GOT3 (cell line): ENCODE data around the gene PDCD11.
A peak's percentile ranks its signal among the peaks of the same experiment; 100 is the strongest.

Experiments
- DNase-seq: peaks from one replicate; lab custom pipeline; 2025; ENCODE audit warnings: mixed read lengths; lab: John Stamatoyannopoulos, UW

PDCD11 gene

GRCh38 chr10:103417601-103418000, 21.2 kb downstream of the PDCD11 start:
- no peak for DNase-seq

GRCh38 chr10:103419101-103419500, 22.7 kb downstream of the PDCD11 start:
- no peak for DNase-seq

GRCh38 chr10:103423748-103424147, 27.3 kb downstream of the PDCD11 start:
- DNase-seq, result no peak

DNA sequence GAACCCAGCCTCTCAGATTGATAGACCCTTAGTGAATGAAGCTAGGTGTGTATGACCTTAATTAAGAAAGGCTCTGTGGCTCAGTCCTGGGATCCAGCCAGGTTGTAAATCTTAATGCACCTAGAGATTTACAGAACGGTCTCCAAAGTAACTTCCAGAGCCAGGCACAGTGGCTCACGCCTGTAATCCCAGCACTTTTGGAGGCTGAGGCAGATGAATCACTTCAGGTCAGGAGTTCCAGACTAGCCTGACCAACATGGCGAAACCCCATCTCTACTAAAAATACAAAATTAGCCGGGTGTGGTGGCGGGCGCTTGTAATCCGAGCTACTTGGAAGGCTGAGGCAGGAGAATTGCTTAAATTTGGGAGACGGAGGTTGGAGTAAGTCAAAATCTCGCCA, 31.4 kb downstream of the PDCD11 start:
- no peak for DNase-seq

GRCh38 chr10:103428989-103429643, 32.7 kb downstream of the PDCD11 start:
- no peak for DNase-seq

GRCh38 chr10:103429647-103430046, 33.2 kb downstream of the PDCD11 start:
- no peak for DNase-seq

GRCh38 chr10:103431902-103432301, 35.5 kb downstream of the PDCD11 start:
- DNase-seq, result no peak

DNA sequence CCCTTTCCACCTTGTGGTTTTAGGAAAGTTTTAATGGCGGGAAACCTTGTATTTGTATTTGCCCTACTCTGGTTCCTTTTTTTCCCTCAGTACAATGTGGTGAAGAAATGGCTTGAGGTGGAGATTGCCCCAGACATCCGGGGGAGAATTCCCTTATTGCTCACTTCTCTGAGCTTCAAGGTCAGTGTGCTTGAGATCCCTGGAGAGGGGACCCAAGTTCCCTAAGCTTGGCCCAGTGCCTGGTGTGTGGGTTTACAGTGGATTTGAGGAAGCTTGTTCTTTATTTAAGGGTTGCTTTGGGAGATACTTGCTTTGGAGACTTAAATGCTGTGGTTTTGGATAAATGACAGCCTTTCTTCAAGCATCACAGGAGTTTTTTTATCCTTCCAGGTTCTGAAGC, 37.4 kb downstream of the PDCD11 start:
- no peak for DNase-seq

GRCh38 chr10:103439776-103440175, 43.4 kb downstream of the PDCD11 start:
- DNase-seq, result no peak

DNA sequence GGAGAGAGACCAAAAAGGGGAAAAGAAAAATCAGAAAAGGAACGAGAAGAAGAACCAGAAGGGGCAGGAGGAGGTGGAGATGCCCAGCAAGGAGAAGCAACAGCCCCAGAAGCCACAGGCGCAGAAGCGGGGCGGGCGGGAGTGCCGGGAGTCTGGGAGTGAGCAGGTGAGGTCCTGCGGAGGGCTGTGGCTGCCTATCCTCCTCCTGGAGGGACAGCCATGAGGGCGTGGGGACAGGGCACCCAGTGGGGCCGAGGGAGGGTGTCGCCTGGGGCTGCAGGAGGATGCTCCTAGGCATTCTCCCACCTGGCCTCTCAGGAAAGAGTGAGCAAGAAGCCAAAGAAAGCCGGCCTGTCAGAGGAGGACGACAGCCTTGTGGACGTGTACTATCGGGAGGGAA, 44.0 kb downstream of the PDCD11 start:
- no peak for DNase-seq

DNA sequence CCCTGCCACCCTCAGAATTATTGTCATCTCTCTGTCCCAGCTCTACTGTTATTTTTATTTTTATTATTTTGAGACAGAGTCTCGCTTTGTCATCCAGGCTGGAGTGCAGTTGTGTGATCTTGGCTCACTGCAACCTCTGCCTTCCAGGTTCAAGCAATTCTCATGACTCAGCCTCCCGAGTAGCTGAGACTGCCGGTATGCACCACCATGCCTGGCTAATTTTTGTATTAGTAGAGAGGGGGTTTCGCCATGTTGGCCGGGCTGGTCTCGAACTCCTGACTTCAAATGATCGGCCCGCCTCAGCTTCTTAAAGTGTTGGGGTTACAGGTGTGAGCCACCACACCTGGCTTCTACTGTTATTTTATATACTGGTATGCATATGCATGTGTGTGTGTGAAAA, 44.8 kb downstream of the PDCD11 start:
- DNase-seq, result no peak

DNA sequence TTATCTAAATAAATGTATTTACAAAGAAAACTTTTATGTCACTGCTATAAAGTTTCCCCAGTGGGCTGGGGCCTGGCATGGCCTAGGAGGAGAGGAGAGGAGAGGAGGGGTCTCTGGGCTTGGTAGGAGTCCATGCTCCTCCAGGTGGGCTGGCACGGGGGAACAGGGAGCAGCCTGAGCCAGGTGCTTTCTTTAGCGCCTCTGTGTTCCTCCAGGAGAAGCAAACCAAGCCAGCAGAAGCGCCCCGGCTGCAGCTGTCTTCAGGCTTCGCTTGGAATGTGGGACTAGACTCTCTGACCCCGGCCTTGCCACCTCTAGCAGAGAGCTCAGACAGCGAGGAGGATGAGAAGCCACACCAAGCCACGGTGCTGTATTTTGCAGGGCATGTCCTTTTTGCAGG, 45.2 kb downstream of the PDCD11 start:
- DNase-seq, result no peak

- no peak for DNase-seq
Measured at GRCh38 chr10:103442031-103442461, 45.6 kb downstream of the PDCD11 start.

GRCh38 chr10:103443475-103444185, 47.2 kb downstream of the PDCD11 start:
- DNase-seq, result no peak

DNA sequence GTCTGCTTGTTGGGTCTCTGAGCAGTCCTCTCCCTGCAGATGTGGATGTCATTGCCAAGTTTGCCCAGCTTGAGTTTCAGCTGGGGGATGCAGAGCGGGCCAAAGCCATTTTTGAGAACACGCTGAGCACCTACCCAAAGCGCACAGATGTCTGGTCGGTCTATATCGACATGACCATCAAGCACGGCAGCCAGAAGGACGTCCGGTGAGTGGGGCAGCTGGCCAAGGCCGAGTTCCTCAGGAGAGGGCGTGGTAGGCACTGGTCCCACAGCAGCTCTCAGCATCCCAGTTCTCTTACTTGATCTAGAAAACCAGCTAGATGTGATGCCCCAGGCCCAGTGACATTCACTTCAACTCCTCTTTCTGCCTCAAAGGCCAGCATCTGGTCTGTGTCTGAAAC, 48.1 kb downstream of the PDCD11 start:
- DNase-seq, result no peak

GRCh38 chr10:103445366-103445765, 48.9 kb downstream of the PDCD11 start:
- no peak for DNase-seq

DNA sequence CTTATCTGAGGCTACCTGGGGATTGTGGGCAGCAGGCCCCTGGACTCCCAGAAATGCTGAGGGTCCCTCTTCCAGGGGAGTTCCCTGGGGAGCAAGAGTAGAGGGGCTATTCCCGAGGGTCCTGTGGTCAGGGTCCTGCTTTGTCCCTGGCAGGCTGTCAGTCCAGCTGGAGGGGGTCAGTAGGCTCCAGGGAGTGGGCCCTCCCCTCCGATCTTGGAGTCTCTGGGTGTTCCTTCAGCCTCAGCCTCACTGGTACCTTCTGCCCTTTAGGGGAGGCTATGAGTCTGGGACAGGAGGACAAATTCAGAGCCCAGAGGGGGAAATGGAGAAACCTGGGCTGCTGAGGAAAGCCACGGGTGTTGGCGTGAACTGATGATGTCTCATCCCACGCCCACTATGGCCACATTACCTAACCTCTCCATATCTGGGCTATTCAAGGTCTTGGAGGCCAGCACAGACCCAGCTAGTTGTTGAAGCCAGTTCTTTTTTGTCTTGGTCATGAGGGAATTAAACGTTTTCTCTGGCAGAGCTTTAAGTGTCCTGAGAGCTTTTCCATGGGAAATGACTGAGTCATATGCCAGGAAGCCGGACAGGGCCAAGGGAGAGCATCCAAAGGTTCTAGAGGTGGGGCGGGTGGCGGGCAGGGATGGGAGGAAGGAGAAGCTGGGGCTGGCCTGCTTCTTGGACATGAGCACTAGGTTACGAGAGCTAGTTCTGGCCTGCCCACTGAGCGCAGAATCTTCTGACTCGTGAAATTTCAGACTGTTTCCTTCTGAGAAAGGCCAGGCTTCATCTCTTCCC, 49.5 kb downstream of the PDCD11 start:
- no peak for DNase-seq

GRCh38 chr10:103447187-103447586, 50.8 kb downstream of the PDCD11 start:
- DNase-seq, result no peak

DNA sequence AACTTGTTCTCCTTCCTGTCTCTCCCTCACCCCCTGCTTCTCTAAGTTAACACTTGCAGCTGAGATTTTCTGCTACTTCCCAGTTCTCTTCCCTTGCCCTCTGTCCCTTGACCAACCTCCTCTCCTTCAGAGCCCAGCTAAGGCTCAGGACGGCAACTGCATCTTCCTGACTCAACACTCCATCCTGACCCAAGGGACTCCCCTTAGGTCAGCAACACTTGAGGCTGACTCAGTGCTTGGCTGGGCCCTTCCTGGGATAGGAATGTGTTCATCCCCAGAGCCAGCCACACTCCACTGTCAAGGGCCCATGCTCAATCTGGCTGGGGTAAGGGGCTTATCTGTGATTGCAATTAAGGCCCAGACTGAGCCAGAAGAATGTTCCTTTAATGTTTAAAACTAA, 52.3 kb downstream of the PDCD11 start:
- DNase-seq, result peak; percentile 48

DNA sequence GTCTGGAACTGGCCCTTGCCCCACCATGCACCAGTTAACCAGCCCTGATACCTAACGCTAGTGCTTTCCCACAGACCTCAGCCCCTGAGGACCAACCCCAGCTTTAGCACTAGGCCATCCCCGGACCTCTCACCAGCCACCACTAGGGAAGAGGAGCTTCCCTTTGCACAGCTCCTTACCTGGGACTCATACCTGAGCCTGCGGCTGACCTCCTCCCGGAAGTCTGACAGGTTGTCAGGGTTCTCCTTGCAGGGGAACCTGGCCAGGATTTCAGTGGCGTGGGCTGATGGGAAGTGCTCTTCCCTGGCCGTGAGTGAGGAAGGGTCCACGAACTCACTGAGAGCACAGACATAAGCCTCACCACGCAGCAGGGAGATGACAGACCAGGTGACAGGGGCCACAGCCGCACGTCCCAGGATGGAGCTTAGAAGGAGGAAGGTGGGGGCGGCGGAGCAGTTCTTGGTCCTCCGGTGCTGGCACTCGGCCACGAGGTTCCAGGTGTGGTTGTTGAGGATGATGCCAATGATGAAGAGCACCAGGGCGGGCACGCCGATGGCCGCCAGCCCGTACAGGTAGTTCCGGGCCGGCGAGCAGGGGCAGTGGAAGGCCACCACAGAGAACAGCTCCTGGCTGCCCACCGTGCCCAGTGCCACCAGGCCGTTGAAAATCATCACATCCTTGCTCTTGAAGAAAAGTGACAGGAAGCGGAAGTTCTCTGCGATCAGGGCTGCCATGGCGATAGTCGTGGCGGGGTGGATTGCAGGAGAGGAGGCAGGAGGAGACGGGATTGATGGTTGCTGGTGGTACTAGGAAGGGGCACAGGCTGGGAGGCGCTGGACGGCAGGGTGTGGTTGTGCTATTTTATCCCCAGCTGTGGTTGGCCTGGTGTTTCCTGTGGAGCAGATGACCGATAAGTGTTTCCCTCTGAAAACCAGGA, 53.0 kb downstream of the PDCD11 start:
- DNase-seq, result no peak

- no peak for DNase-seq
Measured at GRCh38 chr10:103450201-103450695, 53.8 kb downstream of the PDCD11 start.
